AG20443 (cell line): Measurements from ENCODE around the gene CMSS1.
A peak's percentile ranks its signal among the peaks of the same experiment; 100 is the strongest.

Source experiments
- DNase-seq: peaks from one replicate; pipeline ENCODE4 v3.0.0; 2012; ENCODE audit warnings: low spot score, mixed read lengths

Gene CMSS1

GRCh38 chr3:100107221-100107814, 289.7 kb downstream of the CMSS1 start:
- no peak for DNase-seq

GRCh38 chr3:100108464-100109079, 290.9 kb downstream of the CMSS1 start:
- DNase-seq = no peak

GRCh38 chr3:100110162-100110561, 292.5 kb downstream of the CMSS1 start:
- DNase-seq = no peak

GRCh38 chr3:100111728-100112127, 294.1 kb downstream of the CMSS1 start:
- DNase-seq = no peak

- no peak for DNase-seq
Observed at GRCh38 chr3:100113723-100114412, 296.2 kb downstream of the CMSS1 start.

GRCh38 chr3:100114413-100115030, 296.9 kb downstream of the CMSS1 start, which contains the start of gene FILIP1L:
TSS of gene FILIP1L (minus strand) at chr3:100114501.
- DNase-seq = no peak

GRCh38 chr3:100117093-100117492, 299.4 kb downstream of the CMSS1 start:
- no peak for DNase-seq

GRCh38 chr3:100120012-100120411, 302.4 kb downstream of the CMSS1 start:
- DNase-seq = no peak

GRCh38 chr3:100120693-100121092, 303.0 kb downstream of the CMSS1 start:
- no peak for DNase-seq

GRCh38 chr3:100122321-100122720, 304.7 kb downstream of the CMSS1 start:
- DNase-seq = no peak

GRCh38 chr3:100123112-100123511, 305.4 kb downstream of the CMSS1 start:
- DNase-seq = no peak

- no peak for DNase-seq
Observed at GRCh38 chr3:100124201-100124761, 306.6 kb downstream of the CMSS1 start.

- no peak for DNase-seq
Observed at GRCh38 chr3:100125161-100125938, 307.7 kb downstream of the CMSS1 start.

- DNase-seq = no peak
Observed at GRCh38 chr3:100127792-100128191, 310.1 kb downstream of the CMSS1 start.

- DNase-seq = no peak
Observed at GRCh38 chr3:100128565-100128964, 310.9 kb downstream of the CMSS1 start.

- DNase-seq = no peak
Observed at GRCh38 chr3:100129941-100130340, 312.3 kb downstream of the CMSS1 start.

GRCh38 chr3:100131241-100131640, 313.6 kb downstream of the CMSS1 start:
- DNase-seq = no peak

GRCh38 chr3:100136921-100137320, 319.3 kb downstream of the CMSS1 start:
- DNase-seq = no peak

GRCh38 chr3:100140976-100141375, 323.3 kb downstream of the CMSS1 start:
- no peak for DNase-seq

- peak; percentile 28 for DNase-seq
Observed at GRCh38 chr3:100141586-100141985, 323.9 kb downstream of the CMSS1 start.

- DNase-seq = no peak
Observed at GRCh38 chr3:100144255-100144866, 326.7 kb downstream of the CMSS1 start.
